ENCODE data around the gene AP3M1.

- no peak for TF ChIP-seq EZH2 (IDR thresholded peaks at IDR 0.05; ENCODE audit: low read length, missing control alignments)
- TF ChIP-seq CTCF (conservative IDR thresholded peaks at IDR 0.05 in 1 of 2, IDR thresholded peaks at IDR 0.05 in 1 of 2; ENCODE audit: low read depth in 1 of 2, low read length in 2 of 2): no peak
Observed at GRCh38 chr10:74077416-74077815, 73.2 kb downstream of the AP3M1 start.
